HG03196 (cell line): Measurements from ENCODE around the gene CHD3.
"Not testable (repeated sequence)": the region's sequence is repeated elsewhere in the genome, so short reads cannot be mapped to it uniquely, and the experiment has no call there.

Source experiments
- ATAC-seq: cut with Tn5 transposase; IDR thresholded peaks from one replicate; pipeline ENCODE4 v1.9.1; 2021; ENCODE audit not compliant: unreplicated experiment

CHD3 gene

GRCh38 chr17:7849751-7850504 lies 38.7 kb upstream of the CHD3 start:
- no peak for ATAC-seq

- no peak for ATAC-seq
Observed at GRCh38 chr17:7850701-7851437, 37.7 kb upstream of the CHD3 start.

GRCh38 chr17:7851438-7852261 lies 36.9 kb upstream of the CHD3 start:
- ATAC-seq: peak; percentile 49

- no peak for ATAC-seq
Observed at GRCh38 chr17:7852262-7852670, 36.3 kb upstream of the CHD3 start.

GRCh38 chr17:7852919-7853690 lies 35.5 kb upstream of the CHD3 start:
- no peak for ATAC-seq

- no peak for ATAC-seq
Observed at GRCh38 chr17:7853691-7854038, 34.9 kb upstream of the CHD3 start.

GRCh38 chr17:7854078-7854777 lies 34.4 kb upstream of the CHD3 start:
- no peak for ATAC-seq

GRCh38 chr17:7854851-7855659 lies 33.5 kb upstream of the CHD3 start, which contains the start of gene TMEM88:
Gene TMEM88 (plus strand): TSS chr17:7855066. CDS start chr17:7855075, 9 bp downstream.
- no peak for ATAC-seq

GRCh38 chr17:7855660-7856010 lies 33.0 kb upstream of the CHD3 start:
- ATAC-seq: no peak

GRCh38 chr17:7856011-7856810 lies 32.4 kb upstream of the CHD3 start:
- ATAC-seq: no peak

- peak; percentile 74 for ATAC-seq
Observed at GRCh38 chr17:7856811-7857712, 31.5 kb upstream of the CHD3 start, which contains the start of gene NAA38. Gene NAA38 (minus strand): TSS chr17:7857559. CDS start chr17:7857463, 96 bp downstream.

- peak; percentile 38 for ATAC-seq
Observed at GRCh38 chr17:7857713-7858521, 30.7 kb upstream of the CHD3 start, which contains the start of gene CYB5D1. Gene CYB5D1 (plus strand): TSS chr17:7858003. CDS start chr17:7858135, 132 bp downstream.

GRCh38 chr17:7858522-7858810 lies 30.1 kb upstream of the CHD3 start:
- ATAC-seq: no peak

- no peak for ATAC-seq
Observed at GRCh38 chr17:7859028-7859427, 29.6 kb upstream of the CHD3 start.

GRCh38 chr17:7862692-7863437 lies 25.7 kb upstream of the CHD3 start:
- ATAC-seq: no peak

GRCh38 chr17:7864384-7864783 lies 24.2 kb upstream of the CHD3 start:
- not testable (repeated sequence) for ATAC-seq
